Endothelial cell of coronary artery (primary cell): ENCODE results near the gene SDHA. TPM values are rescaled to one million over a fixed set of nuclear protein-coding genes. Genes with fewer than 3 reads are reported as not detected.

Experiments
- total RNA-seq: library from RNA; depleted of rRNA; stranded (reverse); fragments of >200 nt; gene quantifications from 2 replicates; pipeline ENCODE4 v1.2.3, GENCODE V29; 2014

Gene SDHA
- total RNA-seq: 163 and 200 TPM in 2 replicates

DNA sequence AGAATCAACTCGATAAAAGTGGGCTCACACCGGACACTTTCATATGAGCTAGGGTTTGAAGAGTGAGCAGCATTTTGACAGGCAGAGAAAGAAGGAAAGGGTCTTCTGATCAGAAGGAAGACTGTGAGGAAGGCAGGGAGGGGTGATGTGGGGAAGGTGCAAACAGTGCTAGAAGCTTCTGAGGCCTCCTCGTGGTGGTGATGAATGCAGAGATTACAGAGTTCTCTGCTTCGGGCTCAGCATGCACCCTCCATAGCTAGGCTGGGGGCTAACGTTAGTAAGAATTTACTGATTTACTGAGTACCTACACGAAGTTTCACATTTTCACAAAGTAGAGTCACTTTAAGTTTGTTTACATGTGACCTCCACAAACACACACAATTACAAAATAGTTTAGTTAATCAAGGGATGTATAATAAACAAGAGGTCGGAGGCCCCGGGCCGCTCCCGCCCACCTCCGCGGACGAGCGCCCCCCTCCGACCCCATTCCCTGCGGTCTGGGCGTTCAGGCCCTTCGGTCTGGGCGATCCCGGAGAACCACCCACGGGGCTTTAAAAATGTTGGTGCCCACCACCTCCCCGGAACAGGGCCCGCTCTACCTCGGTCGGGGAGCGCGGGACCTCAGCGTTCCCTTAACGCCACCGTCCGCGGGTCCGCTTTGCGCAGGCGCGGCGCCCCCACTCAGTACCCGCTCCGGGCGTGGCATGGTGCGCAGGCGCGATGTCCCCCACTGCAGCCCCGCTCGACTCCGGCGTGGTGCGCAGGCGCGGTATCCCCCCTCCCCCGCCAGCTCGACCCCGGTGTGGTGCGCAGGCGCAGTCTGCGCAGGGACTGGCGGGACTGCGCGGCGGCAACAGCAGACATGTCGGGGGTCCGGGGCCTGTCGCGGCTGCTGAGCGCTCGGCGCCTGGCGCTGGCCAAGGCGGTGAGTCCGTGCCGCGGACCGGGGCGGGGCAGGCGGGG lies at the start of gene SDHA, which contains the start of gene CCDC127:
SDHA (plus strand) TSS at position 827 of the 963 bp plus-strand sequence; CDS start at position 863, 36 bp downstream.
CCDC127 (minus strand) TSS at position 660 of the 963 bp plus-strand sequence. CDS start 1,304 bp downstream, outside the sequence.

DNA sequence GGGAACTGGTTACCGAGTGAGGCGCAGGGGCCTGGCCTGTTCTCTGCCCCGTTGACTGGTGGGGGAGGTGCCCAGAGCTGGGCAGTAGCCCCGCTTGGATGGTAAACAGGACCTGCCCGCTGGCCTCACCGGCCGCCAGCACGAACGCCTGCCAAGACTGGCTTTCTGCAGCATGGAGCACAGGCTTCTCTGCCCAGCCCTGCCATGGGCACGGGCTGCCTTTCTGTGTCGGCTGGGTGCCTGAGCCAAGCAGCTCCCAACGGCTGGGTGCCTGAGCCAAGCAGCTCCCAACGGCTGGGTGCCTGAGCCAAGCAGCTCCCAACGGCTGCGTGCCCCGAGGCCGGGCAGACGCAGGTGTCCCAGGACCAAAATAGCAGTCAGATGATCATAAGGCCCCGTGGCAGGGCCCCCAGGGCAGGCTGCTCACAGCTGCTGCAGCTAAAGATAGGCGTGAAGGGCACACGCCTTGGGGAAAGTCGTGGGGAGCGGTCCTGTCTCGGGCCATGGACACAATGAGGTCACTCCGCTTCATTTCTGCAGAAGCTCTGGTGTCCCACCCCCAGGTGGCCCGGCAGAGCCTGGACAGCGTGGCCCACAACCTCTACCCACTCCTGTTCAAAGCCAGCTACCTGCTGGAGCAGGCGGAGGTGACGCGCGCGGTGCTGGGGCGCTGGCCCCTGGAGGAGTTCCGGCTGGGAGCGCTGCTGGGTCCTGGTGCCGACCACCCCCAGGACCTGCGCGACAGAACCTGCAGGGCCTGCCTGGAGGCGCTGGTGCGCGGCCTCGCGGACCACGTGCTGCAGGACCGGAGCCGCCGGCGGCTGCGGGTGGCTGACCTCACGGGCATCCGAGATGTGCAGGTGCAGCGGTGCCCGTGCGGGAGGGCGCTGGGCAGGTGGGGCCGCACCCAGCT lies 26.8 kb upstream of the SDHA start, which contains the start of gene LRRC14B:
LRRC14B (plus strand) TSS at position 460 of the 913 bp plus-strand sequence; CDS start at position 504, 44 bp downstream.

Other genes starting within 250 kb of the SDHA start
- gene PLEKHG4B, start 126.2 kb upstream of the SDHA start, total RNA-seq: not detected in 2 replicates
- gene LRRC14B, start 26.8 kb upstream of the SDHA start, total RNA-seq: not detected in 2 replicates
- 4.3 and 5.5 TPM in 2 replicates for gene CCDC127, start 167 bp upstream of the SDHA start, total RNA-seq
- gene PDCD6, start 53.3 kb downstream of the SDHA start, total RNA-seq: 128 and 169 TPM in 2 replicates
- gene AHRR, start 103.4 kb downstream of the SDHA start, total RNA-seq: 6.1 and 9.4 TPM in 2 replicates
- gene EXOC3, start 224.9 kb downstream of the SDHA start, total RNA-seq: 34.5 and 43.8 TPM in 2 replicates